WTC11 (cell line): Measurements from ENCODE around the gene UTP3.

ENCODE experiments used
- CTCF ChIP-seq: fragments of 200-600 bp; IDR thresholded peaks from 2 replicates; pipeline ENCODE4 v1.8.0; 2022; ENCODE audit warnings: antibody characterized with exemption
- E2F1 ChIP-seq: sonication (generic); formaldehyde crosslinking; IDR thresholded peaks from 2 replicates; pipeline ENCODE4 v1.8.0; 2022; ENCODE audit warnings: mild to moderate bottlenecking, missing genetic modification reagents
- ERG ChIP-seq: fragments of 250-450 bp; sonication (Bioruptor Pico); IDR thresholded peaks from 2 replicates; pipeline ENCODE4 v1.8.0; 2021; ENCODE audit warnings: mild to moderate bottlenecking
- FOXP4 ChIP-seq: sonication (generic); formaldehyde crosslinking; IDR thresholded peaks from 2 replicates; pipeline ENCODE4 v1.8.0; 2022; ENCODE audit warnings: mild to moderate bottlenecking, missing genetic modification reagents
- JUN ChIP-seq: sonication (generic); formaldehyde crosslinking; IDR thresholded peaks from 2 replicates; pipeline ENCODE4 v1.8.0; 2023; ENCODE audit warnings: mild to moderate bottlenecking, missing genetic modification reagents
- MAX ChIP-seq: sonication (generic); formaldehyde crosslinking; IDR thresholded peaks from 2 replicates; pipeline ENCODE4 v1.8.0; 2022; ENCODE audit warnings: mild to moderate bottlenecking, missing genetic modification reagents
- NR3C1 ChIP-seq: sonication (generic); formaldehyde crosslinking; conservative IDR thresholded peaks from 2 replicates; pipeline ENCODE4 v1.8.1; 2023; ENCODE audit warnings: low read depth, mild to moderate bottlenecking, missing genetic modification reagents
- PREB ChIP-seq: sonication (generic); formaldehyde crosslinking; IDR thresholded peaks from 2 replicates; pipeline ENCODE4 v1.8.1; 2022; ENCODE audit warnings: mild to moderate bottlenecking, missing genetic modification reagents, moderate library complexity, borderline replicate concordance
- SP1 ChIP-seq: sonication (generic); formaldehyde crosslinking; conservative IDR thresholded peaks from 2 replicates; pipeline ENCODE4 v1.8.1; 2022; ENCODE audit warnings: missing genetic modification reagents
- USF2 ChIP-seq: sonication (generic); formaldehyde crosslinking; IDR thresholded peaks from 2 replicates; pipeline ENCODE4 v1.8.1; 2023; ENCODE audit warnings: mild to moderate bottlenecking, missing genetic modification reagents, moderate library complexity
- ZBTB43 ChIP-seq: sonication (generic); formaldehyde crosslinking; IDR thresholded peaks from 2 replicates; pipeline ENCODE4 v1.8.1; 2023; ENCODE audit warnings: mild to moderate bottlenecking, missing genetic modification reagents
- ZNF121 ChIP-seq: sonication (generic); formaldehyde crosslinking; IDR thresholded peaks from 2 replicates; pipeline ENCODE4 v1.8.0; 2023; ENCODE audit warnings: missing genetic modification reagents
- ZNF263 ChIP-seq: sonication (generic); formaldehyde crosslinking; IDR thresholded peaks from 2 replicates; pipeline ENCODE4 v1.8.1; 2022; ENCODE audit warnings: low read depth, mild to moderate bottlenecking, moderate library complexity, missing genetic modification reagents
- ZNF423 ChIP-seq: fragments of 250-450 bp; sonication (Bioruptor Pico); IDR thresholded peaks from 2 replicates; pipeline ENCODE4 v2.1.2; 2022; ENCODE audit warnings: mild to moderate bottlenecking, moderate library complexity

- no peak for TF ChIP-seq PREB (CRISPR knock-in tag)
- no peak for TF ChIP-seq ZBTB43 (CRISPR knock-in tag)
- TF ChIP-seq E2F1 (CRISPR knock-in tag) = no peak
- 0 out of 2 replicates have a peak, but pooled peaks have one; percentile 15 for TF ChIP-seq CTCF
- TF ChIP-seq MAX (CRISPR knock-in tag) = no peak
- no peak for TF ChIP-seq JUN (CRISPR knock-in tag)
- no peak for TF ChIP-seq NR3C1 (CRISPR knock-in tag)
- no peak for TF ChIP-seq ZNF263 (CRISPR knock-in tag)
- no peak for TF ChIP-seq SP1
- TF ChIP-seq ZNF423 (CRISPR knock-in tag) = no peak
- TF ChIP-seq ERG (CRISPR knock-in tag) = no peak
- TF ChIP-seq USF2 (CRISPR knock-in tag) = no peak
- no peak for TF ChIP-seq ZNF121 (CRISPR knock-in tag)
- no peak for TF ChIP-seq FOXP4 (CRISPR knock-in tag)
Measured at GRCh38 chr4:70651864-70652506, 36.3 kb upstream of the UTP3 start.
